GM20000 (cell line): ENCODE data around the gene CYB5R4.

Source experiments
- DNase-seq: peaks from one replicate; pipeline ENCODE4 v3.0.0; 2012; ENCODE audit warnings: low spot score
- TF ChIP-seq, protein P1 (sequence below): IDR thresholded peaks from 2 replicates; pipeline ENCODE4 v1.5.1; 2012; ENCODE audit warnings: mild to moderate bottlenecking, control low read depth; ENCODE audit errors: extremely low read depth, missing control alignments

The CYB5R4 gene

DNA sequence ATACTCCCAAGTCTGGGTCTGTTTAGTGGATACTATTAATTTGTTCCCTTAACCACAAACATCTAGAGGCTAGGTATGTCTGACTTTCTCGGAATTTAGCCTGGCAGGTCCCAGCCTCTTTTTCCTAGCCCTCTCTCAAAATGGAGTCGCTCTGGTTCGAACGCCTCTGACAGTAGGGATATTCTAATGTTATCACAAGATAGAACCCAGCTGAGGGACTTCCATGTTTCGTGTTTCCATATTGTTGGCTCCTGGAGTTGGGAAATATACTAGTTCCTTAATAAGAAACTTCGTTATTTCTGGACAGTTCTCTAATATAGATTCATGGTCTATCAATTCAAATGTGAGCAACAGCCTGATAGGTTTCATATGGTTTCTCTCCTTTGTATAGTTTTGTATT, 16.4 kb downstream of the CYB5R4 start:
- TF ChIP-seq, protein P1, sequence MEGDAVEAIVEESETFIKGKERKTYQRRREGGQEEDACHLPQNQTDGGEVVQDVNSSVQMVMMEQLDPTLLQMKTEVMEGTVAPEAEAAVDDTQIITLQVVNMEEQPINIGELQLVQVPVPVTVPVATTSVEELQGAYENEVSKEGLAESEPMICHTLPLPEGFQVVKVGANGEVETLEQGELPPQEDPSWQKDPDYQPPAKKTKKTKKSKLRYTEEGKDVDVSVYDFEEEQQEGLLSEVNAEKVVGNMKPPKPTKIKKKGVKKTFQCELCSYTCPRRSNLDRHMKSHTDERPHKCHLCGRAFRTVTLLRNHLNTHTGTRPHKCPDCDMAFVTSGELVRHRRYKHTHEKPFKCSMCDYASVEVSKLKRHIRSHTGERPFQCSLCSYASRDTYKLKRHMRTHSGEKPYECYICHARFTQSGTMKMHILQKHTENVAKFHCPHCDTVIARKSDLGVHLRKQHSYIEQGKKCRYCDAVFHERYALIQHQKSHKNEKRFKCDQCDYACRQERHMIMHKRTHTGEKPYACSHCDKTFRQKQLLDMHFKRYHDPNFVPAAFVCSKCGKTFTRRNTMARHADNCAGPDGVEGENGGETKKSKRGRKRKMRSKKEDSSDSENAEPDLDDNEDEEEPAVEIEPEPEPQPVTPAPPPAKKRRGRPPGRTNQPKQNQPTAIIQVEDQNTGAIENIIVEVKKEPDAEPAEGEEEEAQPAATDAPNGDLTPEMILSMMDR: no peak
- DNase-seq: no peak

DNA sequence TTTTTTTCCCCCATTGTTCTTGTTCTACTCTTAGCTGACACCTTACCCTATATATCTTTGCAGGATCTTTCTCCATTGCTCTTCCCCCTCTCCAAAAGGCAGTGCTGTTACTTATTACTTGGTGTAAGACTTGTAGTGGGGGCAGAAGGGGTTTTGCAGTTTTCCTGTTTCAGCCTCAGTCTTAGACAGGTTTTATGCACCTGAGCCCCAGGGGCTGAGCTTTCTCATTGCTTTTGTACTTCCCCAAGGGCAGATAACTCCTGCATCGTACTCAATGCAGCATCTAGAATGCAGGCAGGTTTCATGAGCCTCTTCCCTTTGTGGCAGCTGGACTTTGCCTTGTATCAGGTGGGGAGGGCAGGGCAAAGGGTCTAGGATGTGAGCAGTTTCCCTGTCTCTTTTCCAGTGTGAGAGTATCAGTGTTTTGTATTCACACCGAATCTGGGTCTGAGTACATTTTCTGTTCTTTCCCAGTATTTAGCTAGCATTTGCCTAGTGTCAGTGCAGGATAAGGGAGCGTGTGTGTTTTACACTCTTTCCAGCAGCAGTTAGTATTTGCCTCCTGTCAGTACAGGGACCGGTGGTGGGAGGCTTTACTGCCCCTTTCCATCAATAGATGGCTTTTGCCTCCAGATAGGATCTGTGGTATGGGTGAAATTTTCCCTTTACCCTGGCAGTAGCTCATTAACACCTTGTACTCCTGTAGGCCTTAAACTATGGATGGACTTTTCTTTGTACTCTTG, 19.6 kb downstream of the CYB5R4 start:
- DNase-seq: no peak

DNA sequence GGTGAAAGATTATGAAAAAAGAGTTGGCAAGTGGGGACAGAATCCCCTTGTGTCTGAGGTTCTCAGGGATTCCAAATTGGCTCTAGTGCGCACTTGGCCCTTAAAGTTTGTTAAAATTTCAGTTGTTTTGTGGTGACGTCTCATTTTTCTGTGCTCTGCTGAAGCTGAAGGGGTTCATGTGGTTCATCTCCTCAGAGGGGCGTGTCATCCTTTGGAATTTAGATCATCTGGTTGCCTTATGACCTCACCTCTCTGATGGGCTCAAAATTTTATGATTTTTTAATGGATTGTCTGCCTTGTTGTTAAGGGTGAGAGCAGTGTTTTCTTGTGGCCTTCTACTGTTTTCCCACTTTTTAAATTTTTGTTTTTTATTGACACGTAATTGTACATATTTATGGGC, 20.3 kb downstream of the CYB5R4 start:
- no peak for DNase-seq
- TF ChIP-seq, protein P1: no peak

More for the DNA sequence above, 19.6 kb downstream of the CYB5R4 start:
- TF ChIP-seq, protein P1: no peak

DNA sequence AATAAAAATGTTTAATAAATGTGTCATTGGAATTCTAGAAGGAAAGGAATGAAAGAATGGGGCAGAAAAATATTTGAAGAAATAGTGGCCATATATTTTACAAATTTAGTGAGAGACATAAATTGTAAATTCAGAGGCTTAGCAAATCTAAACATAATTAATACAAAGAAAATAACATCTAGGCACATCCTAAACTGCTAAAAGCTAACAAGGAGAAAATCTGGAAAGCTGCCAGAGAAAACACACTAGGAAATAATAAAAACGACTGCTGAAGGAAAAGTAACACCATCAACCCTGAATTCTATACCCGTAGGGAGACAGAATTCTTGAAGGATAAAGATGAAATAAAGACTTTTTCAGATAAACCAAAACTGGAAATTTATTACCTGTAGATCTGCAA, 23.8 kb downstream of the CYB5R4 start:
- TF ChIP-seq, protein P1: no peak
- no peak for DNase-seq

DNA sequence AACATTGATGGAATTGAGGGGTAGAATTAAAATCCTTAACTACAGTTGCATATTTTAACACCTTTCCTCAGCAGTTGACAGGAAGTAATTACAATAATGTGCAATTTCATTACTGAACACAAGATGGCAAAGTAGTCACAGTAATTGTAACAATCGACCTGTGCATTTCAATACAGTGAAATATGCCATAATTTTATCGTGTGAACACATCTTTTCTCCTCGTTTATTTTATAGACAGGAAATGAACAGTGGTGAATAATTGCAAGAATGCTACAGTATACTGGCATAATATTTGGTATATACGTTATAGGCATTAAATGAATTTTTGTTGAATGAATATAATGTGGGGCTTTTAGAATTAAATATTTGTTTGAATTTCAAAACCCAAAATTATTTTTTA, 25.0 kb downstream of the CYB5R4 start:
- TF ChIP-seq, protein P1: peak; percentile 48
- DNase-seq: peak; percentile 45

DNA sequence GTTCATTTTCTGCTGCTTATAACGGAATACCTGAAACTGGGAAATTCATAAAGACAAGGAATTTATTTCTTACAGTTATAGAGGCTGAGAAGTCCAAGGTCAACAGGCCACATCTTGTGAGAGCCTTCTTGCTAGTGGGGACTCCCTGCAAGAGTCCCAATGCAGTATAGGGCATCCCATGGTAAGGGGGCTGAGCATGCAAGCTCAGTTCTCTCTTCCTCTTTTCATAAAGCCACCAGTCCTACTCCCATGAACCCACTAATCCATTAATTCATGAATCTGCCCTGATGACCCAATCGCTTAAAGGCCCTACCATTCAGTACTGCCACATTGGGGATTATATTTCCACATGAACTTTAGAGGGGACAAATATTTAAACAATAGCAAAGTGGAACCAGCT, 26.5 kb downstream of the CYB5R4 start:
- TF ChIP-seq, protein P1: no peak
- no peak for DNase-seq

DNA sequence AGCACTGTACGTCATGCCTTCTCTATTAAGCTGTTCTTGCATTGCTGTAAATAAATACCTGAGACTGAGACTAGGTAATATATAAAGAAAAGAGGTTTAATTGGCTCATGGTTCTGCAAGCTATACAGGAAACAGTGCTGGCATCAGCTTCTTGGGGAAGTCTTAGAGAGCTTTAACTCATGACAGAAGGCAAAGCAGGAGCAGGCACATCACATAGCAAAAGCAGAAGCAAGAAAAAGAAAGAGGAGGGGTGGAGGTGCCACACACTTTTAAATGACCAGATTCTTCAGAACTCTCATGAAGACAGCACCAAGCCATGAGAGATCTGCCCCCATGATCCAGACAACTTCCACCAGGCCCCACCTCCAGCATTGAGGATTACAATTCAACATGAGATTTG, 30.1 kb downstream of the CYB5R4 start:
- no peak for DNase-seq
- TF ChIP-seq, protein P1: no peak
